Body of pancreas (tissue), 4 donors: ENCODE measurements around the gene DBNL.

Source experiments
- CTCF ChIP-seq, 7 experiments: fragments of 450-650 bp in 4 of 7; fragments of 200-600 bp in 3 of 7; sonication (generic) in 3 of 7; IDR thresholded peaks; one replicate each; pipeline ENCODE4 v1.5.1; 2016 to 2019; ENCODE audit warnings: antibody characterized with exemption in 7 of 7
- POLR2A ChIP-seq, 3 donors: fragments of 450-650 bp; IDR thresholded peaks; one replicate each; pipeline ENCODE4 v1.6.1; 2016; ENCODE audit warnings: antibody characterized with exemption in 3 of 3, mild to moderate bottlenecking in 2 of 3

- TF ChIP-seq CTCF (IDR thresholded peaks at IDR 0.05), result no peak
- peak; percentile 73 to 92 (median 92) for TF ChIP-seq POLR2A (IDR thresholded peaks at IDR 0.05)
Measured at GRCh38 chr7:44044315-44045225, at the start of gene DBNL.
